ENCODE measurements around the gene SEPTIN11.

- TF ChIP-seq CTCF (IDR thresholded peaks at IDR 0.05) (no peak), POLR2A (IDR thresholded peaks at IDR 0.05) (no peak)
Observed at GRCh38 chr4:76998251-76998901, 48.8 kb downstream of the SEPTIN11 start.
